ENCODE data around the gene ZSCAN20. TPM values are rescaled to one million over a fixed set of nuclear protein-coding genes. Genes with fewer than 3 reads are reported as not detected.
"Not testable (repeated sequence)": the region's sequence is repeated elsewhere in the genome, so short reads cannot be mapped to it uniquely, and the experiment has no call there.

The ZSCAN20 gene
- polyA plus RNA-seq, 2 donors: 0.51 to 0.75 TPM

- 90 to 91% methylated on average over 8 of the region's 8 CpGs for WGBS, 2 donors
- Histone ChIP-seq H3K36me3 (ENCODE audit: control insufficient read depth in 2 of 2, insufficient read depth in 2 of 2, low read length in 1 of 2) (no peaks in the 10 kb centered on the region), H3K27ac (ENCODE audit: low read depth in 2 of 2, low read length in 1 of 2) (no peak overlapping the region), H3K4me3 (ENCODE audit: low read depth in 1 of 2, low read length in 2 of 2) (no peak overlapping the region), H3K9me3 (ENCODE audit: control insufficient read depth in 2 of 2, insufficient read depth in 1 of 2, low read depth in 1 of 2, low read length in 1 of 2) (peaks cover 5 to 8% of the 10 kb centered on the region in 2 donors), H3K27me3 (ENCODE audit: control insufficient read depth in 1 of 2, insufficient read depth in 2 of 2, low read length in 2 of 2) (no peaks in the 10 kb centered on the region), H3K4me1 (ENCODE audit: control insufficient read depth in 2 of 2, insufficient read depth in 2 of 2, low read length in 1 of 2) (no peaks in the 10 kb centered on the region)
Observed at GRCh38 chr1:33501774-33502173, 29.3 kb downstream of the ZSCAN20 start.

DNA sequence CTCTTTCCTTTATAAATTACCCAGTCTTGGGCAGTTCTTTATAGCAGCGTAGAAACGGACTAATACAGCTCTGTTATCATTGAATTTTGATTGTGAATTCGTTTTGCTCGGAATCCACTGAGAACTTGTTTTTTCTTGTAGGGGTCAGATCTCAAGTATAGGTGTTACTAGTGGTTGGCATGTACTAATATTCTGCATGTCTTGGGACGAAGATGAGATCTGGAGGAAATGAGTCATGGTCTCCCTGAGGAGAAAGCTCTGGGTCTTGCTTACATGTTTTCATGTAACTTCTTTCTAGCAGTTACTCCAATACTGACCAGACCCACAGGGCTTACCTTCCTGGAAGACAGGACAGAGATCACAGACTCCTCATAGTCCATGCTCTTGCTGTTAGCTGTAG lies 30.3 kb downstream of the ZSCAN20 start:
- Histone ChIP-seq H3K9me3 (ENCODE audit: control insufficient read depth in 2 of 2, insufficient read depth in 1 of 2, low read depth in 1 of 2, low read length in 1 of 2) (peaks cover 0 to 8% of the 10 kb centered on the region in 2 donors), H3K27me3 (ENCODE audit: control insufficient read depth in 1 of 2, insufficient read depth in 2 of 2, low read length in 2 of 2) (no peaks in the 10 kb centered on the region), H3K4me1 (ENCODE audit: control insufficient read depth in 2 of 2, insufficient read depth in 2 of 2, low read length in 1 of 2) (no peaks in the 10 kb centered on the region), H3K27ac (ENCODE audit: low read depth in 2 of 2, low read length in 1 of 2) (no peak overlapping the region), H3K4me3 (ENCODE audit: low read depth in 1 of 2, low read length in 2 of 2) (no peak overlapping the region), H3K36me3 (ENCODE audit: control insufficient read depth in 2 of 2, insufficient read depth in 2 of 2, low read length in 1 of 2) (no peaks in the 10 kb centered on the region)
- 59 to 68% methylated on average over 5 of the region's 5 CpGs for WGBS, 2 donors

DNA sequence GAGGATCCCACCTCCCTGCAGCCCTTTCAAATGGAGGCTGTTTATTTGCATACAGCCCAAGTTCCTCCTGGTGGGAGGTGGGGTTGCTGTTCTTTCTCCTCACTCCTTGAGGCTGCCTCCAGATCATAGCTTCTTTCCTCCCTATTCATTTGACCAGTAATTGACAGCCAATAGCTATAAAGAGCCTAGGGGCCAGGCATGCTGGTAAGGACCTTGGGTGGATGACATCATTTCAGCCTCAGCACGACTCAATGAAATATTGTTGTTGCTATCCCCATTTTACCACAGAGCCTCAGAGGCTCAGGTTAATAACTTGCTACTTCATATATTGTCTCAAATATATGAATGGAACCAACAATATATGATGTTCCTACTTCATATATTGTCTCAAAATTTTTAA lies 31.1 kb downstream of the ZSCAN20 start:
- Histone ChIP-seq H3K4me1 (ENCODE audit: control insufficient read depth in 2 of 2, insufficient read depth in 2 of 2, low read length in 1 of 2) (no peaks in the 10 kb centered on the region), H3K27me3 (ENCODE audit: control insufficient read depth in 1 of 2, insufficient read depth in 2 of 2, low read length in 2 of 2) (no peaks in the 10 kb centered on the region), H3K36me3 (ENCODE audit: control insufficient read depth in 2 of 2, insufficient read depth in 2 of 2, low read length in 1 of 2) (no peaks in the 10 kb centered on the region), H3K9me3 (ENCODE audit: control insufficient read depth in 2 of 2, insufficient read depth in 1 of 2, low read depth in 1 of 2, low read length in 1 of 2) (peaks cover 0 to 6% of the 10 kb centered on the region in 2 donors), H3K4me3 (ENCODE audit: low read depth in 1 of 2, low read length in 2 of 2) (no peak overlapping the region), H3K27ac (ENCODE audit: low read depth in 2 of 2, low read length in 1 of 2) (no peak overlapping the region)
- 85% methylated on average over 1 of the region's 1 CpG for WGBS, 2 donors

DNA sequence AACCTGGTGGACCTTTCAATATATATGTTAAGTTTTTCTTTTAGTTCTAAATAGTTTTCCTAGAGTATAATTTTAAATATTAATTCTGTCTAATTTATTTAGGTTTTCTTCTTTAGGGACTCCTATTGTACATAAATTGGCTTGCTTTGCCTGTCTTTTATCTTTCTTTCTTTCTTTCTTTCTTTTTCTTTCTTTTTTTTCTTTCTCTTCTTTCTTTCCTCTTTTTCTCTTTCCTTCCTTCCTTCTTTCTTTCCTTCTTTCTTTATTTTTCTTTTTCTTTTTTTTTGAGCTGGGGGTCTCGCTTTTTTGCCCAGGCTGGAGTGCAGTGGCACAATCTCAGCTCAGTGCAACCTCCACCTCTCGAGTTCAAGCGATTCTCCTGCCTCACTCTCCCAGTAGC lies 35.2 kb downstream of the ZSCAN20 start:
- WGBS, 2 donors: 96% methylated on average over 3 of the region's 3 CpGs
- Histone ChIP-seq H3K27me3 (ENCODE audit: control insufficient read depth in 1 of 2, insufficient read depth in 2 of 2, low read length in 2 of 2) (no peaks in the 10 kb centered on the region), H3K36me3 (ENCODE audit: control insufficient read depth in 2 of 2, insufficient read depth in 2 of 2, low read length in 1 of 2) (no peaks in the 10 kb centered on the region), H3K4me3 (ENCODE audit: low read depth in 1 of 2, low read length in 2 of 2) (no peak overlapping the region), H3K9me3 (ENCODE audit: control insufficient read depth in 2 of 2, insufficient read depth in 1 of 2, low read depth in 1 of 2, low read length in 1 of 2) (no peaks in the 10 kb centered on the region), H3K27ac (ENCODE audit: low read depth in 2 of 2, low read length in 1 of 2) (no peak overlapping the region), H3K4me1 (ENCODE audit: control insufficient read depth in 2 of 2, insufficient read depth in 2 of 2, low read length in 1 of 2) (no peaks in the 10 kb centered on the region)

DNA sequence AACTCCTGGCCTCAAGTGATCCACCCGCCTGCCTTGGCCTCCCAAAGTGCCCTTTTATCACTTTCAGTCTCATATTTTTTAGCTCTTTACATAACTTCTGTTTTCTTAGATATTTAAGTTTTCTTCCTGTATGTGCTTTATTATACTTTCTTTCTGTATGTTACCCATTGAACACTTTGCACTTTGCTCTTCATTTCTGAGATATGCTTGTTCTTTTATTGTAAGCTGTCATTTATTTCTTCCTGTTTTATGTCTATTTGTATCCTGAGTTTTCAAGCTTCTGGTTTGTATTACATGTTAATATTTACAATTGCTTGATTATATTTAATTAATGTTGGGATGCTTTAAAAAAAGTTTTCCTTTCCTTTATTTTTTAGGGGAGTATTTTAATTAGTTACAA lies 35.7 kb downstream of the ZSCAN20 start:
- WGBS, 2 donors: 78 to 91% methylated on average over 1 of the region's 1 CpG
- H3K9me3 ChIP-seq (ENCODE audit: control insufficient read depth in 2 of 2, insufficient read depth in 1 of 2, low read depth in 1 of 2, low read length in 1 of 2): no peaks in the 10 kb centered on the region
- H3K27me3 ChIP-seq (ENCODE audit: control insufficient read depth in 1 of 2, insufficient read depth in 2 of 2, low read length in 2 of 2): no peaks in the 10 kb centered on the region
- H3K36me3 ChIP-seq (ENCODE audit: control insufficient read depth in 2 of 2, insufficient read depth in 2 of 2, low read length in 1 of 2): no peaks in the 10 kb centered on the region
- H3K4me1 ChIP-seq (ENCODE audit: control insufficient read depth in 2 of 2, insufficient read depth in 2 of 2, low read length in 1 of 2): no peaks in the 10 kb centered on the region
- H3K27ac ChIP-seq (ENCODE audit: low read depth in 2 of 2, low read length in 1 of 2): no peak overlapping the region
- H3K4me3 ChIP-seq (ENCODE audit: low read depth in 1 of 2, low read length in 2 of 2): no peak overlapping the region

- not testable (repeated sequence) for H3K4me3 ChIP-seq (ENCODE audit: low read depth in 1 of 2, low read length in 2 of 2); H3K36me3 ChIP-seq (ENCODE audit: control insufficient read depth in 2 of 2, insufficient read depth in 2 of 2, low read length in 1 of 2); H3K9me3 ChIP-seq (ENCODE audit: control insufficient read depth in 2 of 2, insufficient read depth in 1 of 2, low read depth in 1 of 2, low read length in 1 of 2); H3K27me3 ChIP-seq (ENCODE audit: control insufficient read depth in 1 of 2, insufficient read depth in 2 of 2, low read length in 2 of 2); H3K27ac ChIP-seq (ENCODE audit: low read depth in 2 of 2, low read length in 1 of 2); H3K4me1 ChIP-seq (ENCODE audit: control insufficient read depth in 2 of 2, insufficient read depth in 2 of 2, low read length in 1 of 2)
- WGBS, 2 donors: 85 to 95% methylated on average over 11 to 24 of the region's 24 CpGs
Observed at GRCh38 chr1:33509276-33509675, 36.8 kb downstream of the ZSCAN20 start.

GRCh38 chr1:33512226-33513011 lies 40.0 kb downstream of the ZSCAN20 start:
- 68 to 70% methylated on average over 6 of the region's 6 CpGs for WGBS, 2 donors
- no peaks in the 10 kb centered on the region for H3K36me3 ChIP-seq (ENCODE audit: control insufficient read depth in 2 of 2, insufficient read depth in 2 of 2, low read length in 1 of 2)
- H3K4me1 ChIP-seq (ENCODE audit: control insufficient read depth in 2 of 2, insufficient read depth in 2 of 2, low read length in 1 of 2): peaks cover 0 to 2% of the 10 kb centered on the region in 2 donors
- no peak overlapping the region for H3K27ac ChIP-seq (ENCODE audit: low read depth in 2 of 2, low read length in 1 of 2)
- no peaks in the 10 kb centered on the region for H3K9me3 ChIP-seq (ENCODE audit: control insufficient read depth in 2 of 2, insufficient read depth in 1 of 2, low read depth in 1 of 2, low read length in 1 of 2)
- H3K27me3 ChIP-seq (ENCODE audit: control insufficient read depth in 1 of 2, insufficient read depth in 2 of 2, low read length in 2 of 2): no peaks in the 10 kb centered on the region
- no peak overlapping the region for H3K4me3 ChIP-seq (ENCODE audit: low read depth in 1 of 2, low read length in 2 of 2)

- Histone ChIP-seq H3K27me3 (ENCODE audit: control insufficient read depth in 1 of 2, insufficient read depth in 2 of 2, low read length in 2 of 2) (no peaks in the 10 kb centered on the region), H3K9me3 (ENCODE audit: control insufficient read depth in 2 of 2, insufficient read depth in 1 of 2, low read depth in 1 of 2, low read length in 1 of 2) (peaks cover 0 to 3% of the 10 kb centered on the region in 2 donors), H3K27ac (ENCODE audit: low read depth in 2 of 2, low read length in 1 of 2) (no peak overlapping the region), H3K4me1 (ENCODE audit: control insufficient read depth in 2 of 2, insufficient read depth in 2 of 2, low read length in 1 of 2) (peaks cover 0 to 6% of the 10 kb centered on the region in 2 donors), H3K36me3 (ENCODE audit: control insufficient read depth in 2 of 2, insufficient read depth in 2 of 2, low read length in 1 of 2) (no peaks in the 10 kb centered on the region), H3K4me3 (ENCODE audit: low read depth in 1 of 2, low read length in 2 of 2) (no peak overlapping the region)
- 77 to 87% methylated on average over 8 of the region's 8 CpGs for WGBS, 2 donors
Observed at GRCh38 chr1:33515112-33515511, 42.7 kb downstream of the ZSCAN20 start.

DNA sequence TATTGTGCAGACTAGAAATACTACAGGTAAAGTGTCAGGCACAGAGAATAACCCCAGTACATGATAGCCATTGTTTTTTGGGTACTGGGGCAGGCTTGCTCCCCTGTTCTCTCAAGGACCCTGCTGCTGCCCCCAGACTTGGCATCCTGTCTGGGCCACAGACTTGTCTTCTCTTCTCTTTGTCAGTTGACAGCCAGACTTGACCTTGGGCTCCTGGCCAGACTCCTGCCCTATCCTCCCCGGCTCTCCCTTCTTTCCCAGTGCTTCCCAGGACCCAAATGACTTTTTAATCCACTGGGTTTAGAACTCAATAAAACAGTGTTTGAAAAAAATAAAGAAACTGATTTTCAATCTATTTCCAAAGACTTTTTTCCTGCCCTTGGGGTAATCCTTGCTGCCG lies 43.2 kb downstream of the ZSCAN20 start:
- WGBS, 2 donors: 64 to 73% methylated on average over 2 of the region's 2 CpGs
- Histone ChIP-seq H3K36me3 (ENCODE audit: control insufficient read depth in 2 of 2, insufficient read depth in 2 of 2, low read length in 1 of 2) (no peaks in the 10 kb centered on the region), H3K27me3 (ENCODE audit: control insufficient read depth in 1 of 2, insufficient read depth in 2 of 2, low read length in 2 of 2) (no peaks in the 10 kb centered on the region), H3K9me3 (ENCODE audit: control insufficient read depth in 2 of 2, insufficient read depth in 1 of 2, low read depth in 1 of 2, low read length in 1 of 2) (peaks cover 0 to 3% of the 10 kb centered on the region in 2 donors), H3K27ac (ENCODE audit: low read depth in 2 of 2, low read length in 1 of 2) (no peak overlapping the region), H3K4me1 (ENCODE audit: control insufficient read depth in 2 of 2, insufficient read depth in 2 of 2, low read length in 1 of 2) (peaks cover 0 to 6% of the 10 kb centered on the region in 2 donors), H3K4me3 (ENCODE audit: low read depth in 1 of 2, low read length in 2 of 2) (no peak overlapping the region)

DNA sequence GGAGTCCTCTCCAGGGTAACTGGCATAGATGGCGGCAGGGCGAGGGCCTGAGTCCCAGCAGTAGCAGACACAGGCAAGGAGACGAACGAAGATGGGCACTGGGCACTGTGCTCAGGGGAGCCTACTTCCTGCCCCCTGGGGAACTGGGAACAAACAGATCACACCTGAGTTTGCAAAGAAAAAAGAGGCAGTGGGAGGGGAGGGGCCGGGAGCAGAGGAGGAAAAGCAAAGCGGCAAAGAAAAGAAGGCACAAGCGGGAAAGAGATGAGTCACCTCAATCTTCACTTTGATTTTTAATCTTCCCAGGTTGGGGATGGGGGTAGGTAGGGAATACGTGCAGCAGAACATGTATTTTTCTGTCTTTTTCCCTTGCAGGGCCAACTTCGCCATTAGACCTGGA lies 44.0 kb downstream of the ZSCAN20 start:
- H3K4me3 ChIP-seq (ENCODE audit: low read depth in 1 of 2, low read length in 2 of 2): no peak overlapping the region
- H3K27ac ChIP-seq (ENCODE audit: low read depth in 2 of 2, low read length in 1 of 2): no peak overlapping the region
- peaks cover 0 to 6% of the 10 kb centered on the region in 2 donors for H3K4me1 ChIP-seq (ENCODE audit: control insufficient read depth in 2 of 2, insufficient read depth in 2 of 2, low read length in 1 of 2)
- H3K27me3 ChIP-seq (ENCODE audit: control insufficient read depth in 1 of 2, insufficient read depth in 2 of 2, low read length in 2 of 2): no peaks in the 10 kb centered on the region
- no peaks in the 10 kb centered on the region for H3K36me3 ChIP-seq (ENCODE audit: control insufficient read depth in 2 of 2, insufficient read depth in 2 of 2, low read length in 1 of 2)
- peaks cover 0 to 3% of the 10 kb centered on the region in 2 donors for H3K9me3 ChIP-seq (ENCODE audit: control insufficient read depth in 2 of 2, insufficient read depth in 1 of 2, low read depth in 1 of 2, low read length in 1 of 2)
- 55 to 69% methylated on average over 9 of the region's 9 CpGs for WGBS, 2 donors

Measured in esophagus (tissue), 2 donors.